GM21515 (cell line): Measurements from ENCODE around the gene ZBTB46.

Experiments
- ATAC-seq: cut with Tn5 transposase; IDR thresholded peaks from one replicate; pipeline ENCODE4 v1.9.1; 2021; ENCODE audit not compliant: unreplicated experiment

Gene ZBTB46

DNA sequence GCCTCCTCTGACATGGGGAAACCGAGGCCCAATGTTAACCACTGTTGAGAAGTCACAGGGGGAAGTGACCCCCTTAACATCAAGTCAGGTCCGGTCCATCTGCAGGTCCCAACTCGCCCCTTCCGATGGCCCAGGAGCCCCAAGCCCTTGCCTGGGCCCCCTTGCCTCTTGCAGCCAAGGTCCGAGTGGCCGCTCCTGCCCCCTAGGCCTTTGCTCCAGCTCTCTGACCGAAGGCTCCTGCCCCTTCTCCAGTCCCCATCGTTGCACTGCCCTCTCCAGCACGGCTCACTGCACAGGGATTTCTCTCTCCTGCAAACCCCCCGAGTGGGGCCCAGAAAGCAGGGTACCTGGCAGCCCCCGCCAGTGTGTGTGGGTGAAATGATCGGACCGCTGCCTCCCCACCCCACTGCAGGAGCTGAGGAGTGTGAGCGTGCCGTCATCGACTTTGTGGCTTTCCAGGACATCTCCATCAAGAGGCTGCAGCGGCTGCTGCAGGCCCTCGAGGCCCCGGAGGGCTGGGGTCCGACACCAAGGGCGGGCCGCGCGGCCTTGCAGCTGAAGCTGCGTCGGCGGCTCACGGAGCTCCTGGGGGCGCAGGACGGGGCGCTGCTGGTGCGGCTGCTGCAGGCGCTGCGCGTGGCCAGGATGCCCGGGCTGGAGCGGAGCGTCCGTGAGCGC is 133.1 kb downstream of the ZBTB46 start:
- ATAC-seq = no peak

DNA sequence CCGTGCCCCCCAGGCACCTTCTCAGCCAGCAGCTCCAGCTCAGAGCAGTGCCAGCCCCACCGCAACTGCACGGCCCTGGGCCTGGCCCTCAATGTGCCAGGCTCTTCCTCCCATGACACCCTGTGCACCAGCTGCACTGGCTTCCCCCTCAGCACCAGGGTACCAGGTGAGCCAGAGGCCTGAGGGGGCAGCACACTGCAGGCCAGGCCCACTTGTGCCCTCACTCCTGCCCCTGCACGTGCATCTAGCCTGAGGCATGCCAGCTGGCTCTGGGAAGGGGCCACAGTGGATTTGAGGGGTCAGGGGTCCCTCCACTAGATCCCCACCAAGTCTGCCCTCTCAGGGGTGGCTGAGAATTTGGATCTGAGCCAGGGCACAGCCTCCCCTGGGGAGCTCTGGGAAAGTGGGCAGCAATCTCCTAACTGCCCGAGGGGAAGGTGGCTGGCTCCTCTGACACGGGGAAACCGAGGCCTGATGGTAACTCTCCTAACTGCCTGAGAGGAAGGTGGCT is 133.7 kb downstream of the ZBTB46 start:
- ATAC-seq = no peak

DNA sequence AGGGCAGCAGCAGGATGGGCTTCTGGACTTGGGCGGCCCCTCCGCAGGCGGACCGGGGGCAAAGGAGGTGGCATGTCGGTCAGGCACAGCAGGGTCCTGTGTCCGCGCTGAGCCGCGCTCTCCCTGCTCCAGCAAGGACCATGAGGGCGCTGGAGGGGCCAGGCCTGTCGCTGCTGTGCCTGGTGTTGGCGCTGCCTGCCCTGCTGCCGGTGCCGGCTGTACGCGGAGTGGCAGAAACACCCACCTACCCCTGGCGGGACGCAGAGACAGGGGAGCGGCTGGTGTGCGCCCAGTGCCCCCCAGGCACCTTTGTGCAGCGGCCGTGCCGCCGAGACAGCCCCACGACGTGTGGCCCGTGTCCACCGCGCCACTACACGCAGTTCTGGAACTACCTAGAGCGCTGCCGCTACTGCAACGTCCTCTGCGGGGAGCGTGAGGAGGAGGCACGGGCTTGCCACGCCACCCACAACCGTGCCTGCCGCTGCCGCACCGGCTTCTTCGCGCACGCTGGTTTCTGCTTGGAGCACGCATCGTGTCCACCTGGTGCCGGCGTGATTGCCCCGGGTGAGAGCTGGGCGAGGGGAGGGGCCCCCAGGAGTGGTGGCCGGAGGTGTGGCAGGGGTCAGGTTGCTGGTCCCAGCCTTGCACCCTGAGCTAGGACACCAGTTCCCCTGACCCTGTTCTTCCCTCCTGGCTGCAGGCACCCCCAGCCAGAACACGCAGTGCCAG is 134.3 kb downstream of the ZBTB46 start, which contains the start of gene TNFRSF6B:
TSS of gene TNFRSF6B (plus strand) at position 25 of the 729 bp plus-strand sequence. CDS start at position 141, 116 bp downstream.
- ATAC-seq = no peak

DNA sequence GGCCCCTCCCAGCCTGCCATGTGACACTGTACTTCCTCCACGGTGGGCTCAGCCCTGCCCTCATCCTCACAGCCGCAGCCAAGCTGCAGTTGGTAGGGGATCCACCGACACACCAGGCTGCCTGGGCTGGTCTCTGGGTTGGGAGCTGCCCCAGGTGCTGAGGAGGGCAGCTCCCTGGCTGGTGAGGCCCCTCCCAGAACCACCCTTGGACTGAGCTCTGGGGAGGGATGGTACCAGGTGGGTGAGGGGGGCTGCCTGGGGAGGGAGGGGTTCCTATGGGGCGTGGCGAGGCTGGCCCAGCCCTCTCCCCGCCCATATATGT is 134.8 kb downstream of the ZBTB46 start:
- no peak for ATAC-seq

DNA sequence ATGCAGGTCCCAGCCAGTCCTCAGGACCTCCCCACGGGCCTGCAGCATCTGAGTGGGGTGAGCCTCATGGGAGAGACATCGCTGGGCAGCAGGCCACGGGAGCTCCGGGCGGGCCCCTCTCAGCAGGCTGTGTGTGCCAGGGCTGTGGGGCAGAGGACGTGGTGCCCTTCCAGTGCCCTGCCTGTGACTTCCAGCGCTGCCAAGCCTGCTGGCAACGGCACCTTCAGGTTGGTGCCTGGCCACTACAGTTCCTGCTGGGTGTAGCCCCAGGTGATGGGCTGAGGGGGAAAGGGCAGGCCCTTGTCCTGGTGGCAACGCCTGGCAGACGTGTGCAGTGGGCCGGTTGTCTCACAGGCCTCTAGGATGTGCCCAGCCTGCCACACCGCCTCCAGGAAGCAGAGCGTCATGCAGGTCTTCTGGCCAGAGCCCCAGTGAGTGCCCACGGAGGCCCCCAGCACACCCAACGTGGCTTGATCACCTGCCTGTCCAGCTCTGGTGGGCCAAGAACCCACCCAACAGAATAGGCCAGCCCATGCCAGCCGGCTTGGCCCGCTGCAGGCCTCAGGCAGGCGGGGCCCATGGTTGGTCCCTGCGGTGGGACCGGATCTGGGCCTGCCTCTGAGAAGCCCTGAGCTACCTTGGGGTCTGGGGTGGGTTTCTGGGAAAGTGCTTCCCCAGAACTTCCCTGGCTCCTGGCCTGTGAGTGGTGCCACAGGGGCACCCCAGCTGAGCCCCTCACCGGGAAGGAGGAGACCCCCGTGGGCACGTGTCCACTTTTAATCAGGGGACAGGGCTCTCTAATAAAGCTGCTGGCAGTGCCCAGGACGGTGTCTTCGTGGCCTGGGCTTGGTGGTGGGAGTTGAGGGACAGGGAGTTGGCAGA is 135.4 kb downstream of the ZBTB46 start:
- ATAC-seq = no peak

DNA sequence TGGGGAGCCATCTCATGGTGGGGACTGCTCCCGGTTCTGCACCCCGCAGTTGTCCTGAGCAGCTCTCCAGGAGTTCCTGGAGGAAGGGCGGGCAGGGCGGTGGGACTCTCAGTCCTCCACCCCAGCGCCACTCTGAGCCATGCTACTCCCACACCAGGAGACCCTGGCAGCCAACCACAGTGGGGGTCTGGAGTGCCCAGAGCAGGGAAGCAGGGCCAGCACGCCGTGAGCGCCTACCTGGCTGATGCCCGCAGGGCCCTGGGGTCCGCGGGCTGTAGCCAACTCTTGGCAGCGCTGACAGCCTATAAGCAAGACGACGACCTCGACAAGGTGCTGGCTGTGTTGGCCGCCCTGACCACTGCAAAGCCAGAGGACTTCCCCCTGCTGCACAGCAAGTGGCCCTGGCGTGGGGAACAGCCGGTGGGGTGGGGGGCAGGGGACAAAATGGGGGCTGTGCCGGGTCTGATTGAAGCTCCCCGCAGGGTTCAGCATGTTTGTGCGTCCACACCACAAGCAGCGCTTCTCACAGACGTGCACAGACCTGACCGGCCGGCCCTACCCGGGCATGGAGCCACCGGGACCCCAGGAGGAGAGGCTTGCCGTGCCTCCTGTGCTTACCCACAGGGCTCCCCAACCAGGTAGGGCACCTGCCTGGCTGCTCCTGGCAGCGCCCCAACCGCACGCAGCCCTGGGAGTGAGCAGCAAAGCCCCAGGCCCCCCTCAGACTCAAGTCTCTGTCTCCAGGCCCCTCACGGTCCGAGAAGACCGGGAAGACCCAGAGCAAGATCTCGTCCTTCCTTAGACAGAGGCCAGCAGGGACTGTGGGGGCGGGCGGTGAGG is 136.3 kb downstream of the ZBTB46 start:
- no peak for ATAC-seq

DNA sequence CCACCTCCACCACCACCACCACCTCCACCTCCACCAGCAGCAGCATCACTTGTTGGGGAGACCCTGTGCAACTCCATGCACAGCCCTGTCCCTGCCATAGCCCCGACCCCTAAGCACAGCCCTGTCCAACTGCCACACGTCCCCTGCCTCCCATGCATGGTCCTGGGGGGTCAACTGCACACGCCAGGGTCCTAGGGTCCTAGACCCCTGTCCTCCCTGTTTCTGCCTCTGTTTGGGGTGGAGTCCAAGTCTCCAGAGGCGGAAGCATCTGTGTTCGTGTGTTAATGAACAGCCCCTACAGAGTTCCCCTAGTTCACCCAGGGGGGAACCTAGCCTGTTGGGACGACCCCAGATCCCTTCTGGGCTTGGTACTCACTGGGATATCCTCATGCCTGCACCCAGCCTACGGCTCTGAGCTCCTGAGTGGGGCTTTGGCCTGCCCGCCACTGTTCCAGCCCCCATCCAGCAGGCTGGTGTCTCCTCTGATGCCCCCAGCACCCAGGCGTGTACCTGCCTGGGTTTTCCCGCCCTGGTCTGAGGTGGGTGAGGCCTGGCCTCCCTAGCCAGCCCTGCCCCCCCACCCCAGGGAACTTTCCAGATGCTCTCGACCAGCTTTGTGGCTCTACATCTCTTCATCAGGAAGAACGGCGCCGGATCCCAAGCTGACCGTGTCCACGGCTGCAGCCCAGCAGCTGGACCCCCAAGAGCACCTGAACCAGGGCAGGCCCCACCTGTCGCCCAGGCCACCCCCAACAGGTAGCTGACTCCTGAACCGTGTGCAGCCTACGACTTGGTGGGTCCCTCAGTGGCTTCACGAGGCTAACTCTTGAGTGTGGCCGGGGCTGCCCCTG is 137.1 kb downstream of the ZBTB46 start:
- ATAC-seq = no peak
